ENCODE measurements around the gene ZFYVE16. TPM values are rescaled to one million over a fixed set of nuclear protein-coding genes. Genes with fewer than 3 reads are reported as not detected.
"Not testable (repeated sequence)": the region's sequence is repeated elsewhere in the genome, so short reads cannot be mapped to it uniquely, and the experiment has no call there.

ZFYVE16 gene
- total and polyA plus RNA-seq, 2 donors (not counting 1 experiment from before 2014, with no cell fraction given): 12.9 to 34.2 TPM

DNA sequence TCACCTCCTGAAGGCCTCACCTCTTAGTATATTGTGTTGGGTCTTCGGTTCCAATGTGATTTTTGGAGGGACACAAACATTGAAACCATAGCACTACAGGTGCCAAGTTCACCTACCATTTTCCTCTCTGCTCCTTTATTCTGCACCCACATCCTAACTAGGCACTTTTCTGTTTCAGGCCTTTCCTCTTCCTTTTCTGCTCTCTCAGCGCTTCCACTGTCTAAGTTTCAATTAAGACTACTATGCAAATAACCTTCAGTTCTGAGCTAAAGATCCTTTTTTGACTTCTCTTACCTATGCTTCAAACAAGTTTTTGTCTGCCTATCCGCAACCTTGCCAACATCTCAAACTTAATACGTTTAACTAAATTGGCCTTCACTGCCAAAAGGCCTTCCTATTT is 25.4 kb upstream of the ZFYVE16 start:
- H4K20me1 ChIP-seq (ENCODE audit: control insufficient read depth, extremely low read depth, insufficient read depth, low read length): no peaks in the 10 kb centered on the region
- H3K36me3 ChIP-seq (ENCODE audit: control insufficient read depth, insufficient read depth, low read length): no peaks in the 10 kb centered on the region
- H3K4me2 ChIP-seq (ENCODE audit: extremely low read depth, insufficient read depth, low read length): no peak overlapping the region
- H3K79me2 ChIP-seq (ENCODE audit: control insufficient read depth, insufficient read depth, low read length): no peaks in the 10 kb centered on the region
- TF ChIP-seq EZH2 (IDR thresholded peaks at IDR 0.05; ENCODE audit: low read length, missing control alignments): no peak
- TF ChIP-seq CTCF (conservative IDR thresholded peaks at IDR 0.05 in 1 of 2, IDR thresholded peaks at IDR 0.05 in 1 of 2; ENCODE audit: low read depth in 1 of 2, low read length in 2 of 2): no peak
- DNase-seq (ENCODE audit: low read depth in 2 of 2): no peak
- no peaks in the 10 kb centered on the region for H3K4me1 ChIP-seq (ENCODE audit: control insufficient read depth, extremely low read depth, insufficient read depth, low read length)
- no peak overlapping the region for H2AFZ ChIP-seq (ENCODE audit: low read length)
- H3K4me3 ChIP-seq (replicated peaks in 1 of 4; ENCODE audit: control extremely low read depth in 1 of 4, insufficient read depth in 1 of 4, low read depth in 3 of 4, low read length in 4 of 4): no peak overlapping the region
- no peaks in the 10 kb centered on the region for H3K9me3 ChIP-seq (ENCODE audit: control insufficient read depth, insufficient read depth, low read depth, low read length)
- no peaks in the 10 kb centered on the region for H3K27me3 ChIP-seq (ENCODE audit: control insufficient read depth, insufficient read depth, low read length)
- no peak overlapping the region for H3K9ac ChIP-seq (ENCODE audit: insufficient read depth, low read length)
- no peak overlapping the region for H3K27ac ChIP-seq (ENCODE audit: insufficient read depth, low read length)

GRCh38 chr5:80387063-80387768 is 20.6 kb upstream of the ZFYVE16 start:
- TF ChIP-seq CTCF (conservative IDR thresholded peaks at IDR 0.05 in 1 of 2, IDR thresholded peaks at IDR 0.05 in 1 of 2; ENCODE audit: low read depth in 1 of 2, low read length in 2 of 2) (no peak), EZH2 (IDR thresholded peaks at IDR 0.05; ENCODE audit: low read length, missing control alignments) (no peak)
- Histone ChIP-seq H3K4me1 (ENCODE audit: control insufficient read depth, extremely low read depth, insufficient read depth, low read length) (no peaks in the 10 kb centered on the region), H3K27ac (ENCODE audit: insufficient read depth, low read length) (no peak overlapping the region), H2AFZ (ENCODE audit: low read length) (no peak overlapping the region), H3K79me2 (ENCODE audit: control insufficient read depth, insufficient read depth, low read length) (no peaks in the 10 kb centered on the region), H3K9me3 (ENCODE audit: control insufficient read depth, insufficient read depth, low read depth, low read length) (no peaks in the 10 kb centered on the region), H3K4me3 (replicated peaks in 1 of 4; ENCODE audit: control extremely low read depth in 1 of 4, insufficient read depth in 1 of 4, low read depth in 3 of 4, low read length in 4 of 4) (no peak overlapping the region), H3K36me3 (ENCODE audit: control insufficient read depth, insufficient read depth, low read length) (no peaks in the 10 kb centered on the region), H3K9ac (ENCODE audit: insufficient read depth, low read length) (no peak overlapping the region), H3K27me3 (ENCODE audit: control insufficient read depth, insufficient read depth, low read length) (no peaks in the 10 kb centered on the region), H3K4me2 (ENCODE audit: extremely low read depth, insufficient read depth, low read length) (no peak overlapping the region), H4K20me1 (ENCODE audit: control insufficient read depth, extremely low read depth, insufficient read depth, low read length) (no peaks in the 10 kb centered on the region)
- DNase-seq (ENCODE audit: low read depth in 2 of 2): no peak

- no peaks in the 10 kb centered on the region for H3K36me3 ChIP-seq (ENCODE audit: control insufficient read depth, insufficient read depth, low read length)
- no peaks in the 10 kb centered on the region for H3K79me2 ChIP-seq (ENCODE audit: control insufficient read depth, insufficient read depth, low read length)
- H3K9me3 ChIP-seq (ENCODE audit: control insufficient read depth, insufficient read depth, low read depth, low read length): no peaks in the 10 kb centered on the region
- H3K27me3 ChIP-seq (ENCODE audit: control insufficient read depth, insufficient read depth, low read length): no peaks in the 10 kb centered on the region
- TF ChIP-seq EZH2 (IDR thresholded peaks at IDR 0.05; ENCODE audit: low read length, missing control alignments): no peak
- TF ChIP-seq CTCF (conservative IDR thresholded peaks at IDR 0.05 in 1 of 2, IDR thresholded peaks at IDR 0.05 in 1 of 2; ENCODE audit: low read depth in 1 of 2, low read length in 2 of 2): no peak
- H3K4me2 ChIP-seq (ENCODE audit: extremely low read depth, insufficient read depth, low read length): no peak overlapping the region
- H3K9ac ChIP-seq (ENCODE audit: insufficient read depth, low read length): no peak overlapping the region
- H2AFZ ChIP-seq (ENCODE audit: low read length): no peak overlapping the region
- DNase-seq (ENCODE audit: low read depth in 2 of 2): no peak
- H4K20me1 ChIP-seq (ENCODE audit: control insufficient read depth, extremely low read depth, insufficient read depth, low read length): no peaks in the 10 kb centered on the region
- H3K4me1 ChIP-seq (ENCODE audit: control insufficient read depth, extremely low read depth, insufficient read depth, low read length): no peaks in the 10 kb centered on the region
- H3K4me3 ChIP-seq (replicated peaks in 1 of 4; ENCODE audit: control extremely low read depth in 1 of 4, insufficient read depth in 1 of 4, low read depth in 3 of 4, low read length in 4 of 4): no peak overlapping the region
- no peak overlapping the region for H3K27ac ChIP-seq (ENCODE audit: insufficient read depth, low read length)
These were observed 18.3 kb upstream of the ZFYVE16 start for GRCh38 chr5:80389580-80389979.

DNA sequence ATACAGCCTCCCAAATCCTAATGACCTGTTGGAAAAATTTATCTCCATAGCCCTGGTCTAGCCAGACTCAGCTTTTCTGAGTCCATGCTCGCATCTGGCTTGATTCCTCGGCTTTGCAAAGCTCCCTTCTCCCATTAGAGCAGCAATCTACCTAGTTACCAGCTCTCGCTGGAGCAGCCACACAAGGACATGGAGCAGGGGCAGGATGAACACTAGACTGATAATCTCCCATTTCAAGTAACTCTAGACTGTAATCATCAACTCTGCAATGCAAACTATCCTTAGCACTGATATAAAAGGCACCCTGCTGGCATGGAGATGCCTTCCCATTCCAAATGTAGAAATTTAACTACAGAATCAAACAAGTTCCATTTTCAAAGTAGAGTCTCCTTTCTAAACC is 17.5 kb upstream of the ZFYVE16 start:
- H3K36me3 ChIP-seq (ENCODE audit: control insufficient read depth, insufficient read depth, low read length); H2AFZ ChIP-seq (ENCODE audit: low read length); H3K27ac ChIP-seq (ENCODE audit: insufficient read depth, low read length); H3K79me2 ChIP-seq (ENCODE audit: control insufficient read depth, insufficient read depth, low read length); H3K9ac ChIP-seq (ENCODE audit: insufficient read depth, low read length); DNase-seq (ENCODE audit: low read depth in 2 of 2); H3K4me2 ChIP-seq (ENCODE audit: extremely low read depth, insufficient read depth, low read length); H3K27me3 ChIP-seq (ENCODE audit: control insufficient read depth, insufficient read depth, low read length); H3K4me1 ChIP-seq (ENCODE audit: control insufficient read depth, extremely low read depth, insufficient read depth, low read length); H3K9me3 ChIP-seq (ENCODE audit: control insufficient read depth, insufficient read depth, low read depth, low read length); H4K20me1 ChIP-seq (ENCODE audit: control insufficient read depth, extremely low read depth, insufficient read depth, low read length); H3K4me3 ChIP-seq (replicated peaks in 1 of 4; ENCODE audit: control extremely low read depth in 1 of 4, insufficient read depth in 1 of 4, low read depth in 3 of 4, low read length in 4 of 4): not testable (repeated sequence)

DNA sequence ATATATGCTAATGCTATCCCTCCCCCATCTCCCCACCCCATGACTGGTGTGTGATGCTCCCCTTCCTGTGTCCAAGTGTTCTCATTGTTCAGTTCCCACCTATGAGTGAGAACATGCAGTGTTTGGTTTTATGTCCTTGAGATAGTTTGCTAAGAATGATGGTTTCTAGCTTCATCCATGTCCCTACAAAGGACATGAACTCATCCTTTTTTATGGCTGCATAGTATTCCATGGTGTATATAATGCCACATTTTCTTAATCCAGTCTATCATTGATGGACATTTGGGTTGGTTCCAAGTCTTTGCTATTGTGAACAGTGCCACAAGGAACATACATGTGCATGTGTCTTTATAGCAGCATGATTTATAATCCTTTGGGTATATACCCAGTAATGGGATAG is 16.6 kb upstream of the ZFYVE16 start:
- not testable (repeated sequence) for H3K27ac ChIP-seq (ENCODE audit: insufficient read depth, low read length); DNase-seq (ENCODE audit: low read depth in 2 of 2)

More for the DNA sequence above, 16.6 kb upstream of the ZFYVE16 start:
- not testable (repeated sequence) for H3K27me3 ChIP-seq (ENCODE audit: control insufficient read depth, insufficient read depth, low read length); H4K20me1 ChIP-seq (ENCODE audit: control insufficient read depth, extremely low read depth, insufficient read depth, low read length); H3K4me1 ChIP-seq (ENCODE audit: control insufficient read depth, extremely low read depth, insufficient read depth, low read length); H2AFZ ChIP-seq (ENCODE audit: low read length); H3K79me2 ChIP-seq (ENCODE audit: control insufficient read depth, insufficient read depth, low read length); H3K9me3 ChIP-seq (ENCODE audit: control insufficient read depth, insufficient read depth, low read depth, low read length); H3K9ac ChIP-seq (ENCODE audit: insufficient read depth, low read length); H3K36me3 ChIP-seq (ENCODE audit: control insufficient read depth, insufficient read depth, low read length); H3K4me3 ChIP-seq (replicated peaks in 1 of 4; ENCODE audit: control extremely low read depth in 1 of 4, insufficient read depth in 1 of 4, low read depth in 3 of 4, low read length in 4 of 4); H3K4me2 ChIP-seq (ENCODE audit: extremely low read depth, insufficient read depth, low read length)
